Muscle of leg (tissue), 11 donors: Measurements from ENCODE around the gene SCAPER. TPM values are rescaled to one million over a fixed set of nuclear protein-coding genes. Genes with fewer than 3 reads are reported as not detected.

ENCODE experiments used
- DNase-seq: peaks from one replicate; pipeline ENCODE4 v3.0.0; 2013
- H3K27ac ChIP-seq: one replicate; pipeline ENCODE4 v1.5.1; 2013; ENCODE audit warnings: mild to moderate bottlenecking, low read length, control low read depth
- H3K27me3 ChIP-seq: one replicate; pipeline ENCODE4 v1.6.1; 2013; ENCODE audit warnings: low read length; ENCODE audit not compliant: control insufficient read depth, insufficient read depth
- H3K36me3 ChIP-seq: one replicate; pipeline ENCODE4 v1.6.1; 2013; ENCODE audit warnings: low read length; ENCODE audit not compliant: control insufficient read depth, insufficient read depth
- H3K4me1 ChIP-seq: one replicate; pipeline ENCODE4 v1.6.1; 2013; ENCODE audit warnings: low read length; ENCODE audit not compliant: control insufficient read depth, insufficient read depth
- H3K4me3 ChIP-seq: one replicate; pipeline ENCODE4 v1.5.1; 2013; ENCODE audit warnings: low read length, control low read depth
- H3K9me3 ChIP-seq: replicated peaks from 2 replicates; pipeline ENCODE4 v1.6.1; 2013; ENCODE audit warnings: low read depth, low read length; ENCODE audit not compliant: control insufficient read depth
- WGBS: methylation state at CpG from one replicate; pipeline ENCODE4 v1.1.5; 2013; ENCODE audit warnings: missing lambda C conversion rate; ENCODE audit not compliant: insufficient coverage; 5-methylcytosine and 5-hydroxymethylcytosine counted together
- polyA plus RNA-seq, 8 donors: library from polyadenylated mRNA; unstranded; fragments of 120-200 nt; gene quantifications; one replicate each; pipeline versions ENCODE4 v1.2.1 to v1.2.3, GENCODE V29; 2013; ENCODE audit warnings: inconsistent platforms in 1 of 8, low replicate concordance in 1 of 8; ENCODE audit not compliant: insufficient read length in 8 of 8, insufficient read depth in 1 of 8
- total RNA-seq: library from RNA; stranded (reverse); fragments of 120-200 nt; gene quantifications from one replicate; pipeline ENCODE4 v1.2.4, GENCODE V29; 2013

The SCAPER gene
- total and polyA plus RNA-seq, 9 donors, result 61.5 to 83.1 (median 73.5) TPM

GRCh38 chr15:76390571-76390970, 514.6 kb downstream of the SCAPER start:
- DNase-seq, result no peak
- Histone ChIP-seq H3K27me3 (no peaks in the 10 kb centered on the region), H3K9me3 (no peaks in the 10 kb centered on the region), H3K4me1 (no peaks in the 10 kb centered on the region), H3K36me3 (no peaks in the 10 kb centered on the region), H3K27ac (no peak overlapping the region), H3K4me3 (no peak overlapping the region)

- Histone ChIP-seq H3K27me3 (no peaks in the 10 kb centered on the region), H3K4me1 (no peaks in the 10 kb centered on the region), H3K36me3 (no peaks in the 10 kb centered on the region), H3K27ac (no peak overlapping the region), H3K9me3 (no peaks in the 10 kb centered on the region), H3K4me3 (no peak overlapping the region)
- DNase-seq, result no peak
- 100% methylated on average over 1 of the region's 2 CpGs for WGBS
Measured at GRCh38 chr15:76386926-76387325, 518.2 kb downstream of the SCAPER start.

GRCh38 chr15:76386178-76386577, 519.0 kb downstream of the SCAPER start:
- Histone ChIP-seq H3K27ac (no peak overlapping the region), H3K27me3 (no peaks in the 10 kb centered on the region), H3K36me3 (peaks cover 3% of the 10 kb centered on the region), H3K4me1 (no peaks in the 10 kb centered on the region), H3K9me3 (no peaks in the 10 kb centered on the region), H3K4me3 (no peak overlapping the region)
- no peak for DNase-seq
- WGBS, result 100% methylated on average over 1 of the region's 2 CpGs

- Histone ChIP-seq H3K27ac (no peak overlapping the region), H3K4me1 (no peaks in the 10 kb centered on the region), H3K36me3 (peaks cover 4% of the 10 kb centered on the region), H3K27me3 (no peaks in the 10 kb centered on the region), H3K4me3 (no peak overlapping the region), H3K9me3 (no peaks in the 10 kb centered on the region)
- DNase-seq, result no peak
- no CpG with 5 or more reads among the region's 2 CpGs for WGBS
Measured at GRCh38 chr15:76384409-76384808, 520.7 kb downstream of the SCAPER start.

- H3K27me3 ChIP-seq, result no peaks in the 10 kb centered on the region
- WGBS, result no CpG with 5 or more reads among the region's 2 CpGs
- no peak overlapping the region for H3K4me3 ChIP-seq
- H3K27ac ChIP-seq, result no peak overlapping the region
- H3K36me3 ChIP-seq, result peaks cover 4% of the 10 kb centered on the region
- DNase-seq, result no peak
- H3K9me3 ChIP-seq, result no peaks in the 10 kb centered on the region
- H3K4me1 ChIP-seq, result no peaks in the 10 kb centered on the region
Measured at GRCh38 chr15:76382987-76383728, 522.0 kb downstream of the SCAPER start.

- H3K9me3 ChIP-seq, result no peaks in the 10 kb centered on the region
- peaks cover 4% of the 10 kb centered on the region for H3K36me3 ChIP-seq
- no peak overlapping the region for H3K4me3 ChIP-seq
- DNase-seq, result no peak
- 96% methylated on average over 3 of the region's 4 CpGs for WGBS
- no peak overlapping the region for H3K27ac ChIP-seq
- H3K4me1 ChIP-seq, result no peaks in the 10 kb centered on the region
- H3K27me3 ChIP-seq, result no peaks in the 10 kb centered on the region
Measured at GRCh38 chr15:76381366-76381765, 523.8 kb downstream of the SCAPER start.

- H3K27me3 ChIP-seq, result no peaks in the 10 kb centered on the region
- H3K36me3 ChIP-seq, result peaks cover 4% of the 10 kb centered on the region
- no peak for DNase-seq
- H3K4me1 ChIP-seq, result no peaks in the 10 kb centered on the region
- no peak overlapping the region for H3K4me3 ChIP-seq
- WGBS, result no CpG with 5 or more reads among the region's 1 CpG
- no peak overlapping the region for H3K27ac ChIP-seq
- no peaks in the 10 kb centered on the region for H3K9me3 ChIP-seq
Measured at GRCh38 chr15:76380249-76380648, 524.9 kb downstream of the SCAPER start.

GRCh38 chr15:76378691-76379090, 526.4 kb downstream of the SCAPER start:
- no peak overlapping the region for H3K4me3 ChIP-seq
- WGBS, result no CpG with 5 or more reads among the region's 1 CpG
- H3K36me3 ChIP-seq, result peaks cover 6% of the 10 kb centered on the region
- no peaks in the 10 kb centered on the region for H3K27me3 ChIP-seq
- no peak overlapping the region for H3K27ac ChIP-seq
- H3K9me3 ChIP-seq, result no peaks in the 10 kb centered on the region
- no peak for DNase-seq
- H3K4me1 ChIP-seq, result no peaks in the 10 kb centered on the region

- Histone ChIP-seq H3K36me3 (peaks cover 9% of the 10 kb centered on the region), H3K9me3 (no peaks in the 10 kb centered on the region), H3K27me3 (no peaks in the 10 kb centered on the region), H3K4me1 (no peaks in the 10 kb centered on the region), H3K27ac (no peak overlapping the region), H3K4me3 (no peak overlapping the region)
- DNase-seq, result no peak
Measured at GRCh38 chr15:76377751-76378150, 527.4 kb downstream of the SCAPER start.

- Histone ChIP-seq H3K9me3 (no peaks in the 10 kb centered on the region), H3K36me3 (peaks cover 9% of the 10 kb centered on the region), H3K4me3 (no peak overlapping the region), H3K27ac (no peak overlapping the region), H3K4me1 (no peaks in the 10 kb centered on the region), H3K27me3 (no peaks in the 10 kb centered on the region)
- DNase-seq, result no peak
- WGBS, result 100% methylated on average over 1 of the region's 2 CpGs
Measured at GRCh38 chr15:76377217-76377616, 527.9 kb downstream of the SCAPER start.

GRCh38 chr15:76376816-76377215, 528.3 kb downstream of the SCAPER start:
- Histone ChIP-seq H3K9me3 (no peaks in the 10 kb centered on the region), H3K36me3 (peaks cover 9% of the 10 kb centered on the region)
- no peak for DNase-seq

More at GRCh38 chr15:76376816-76377215, 528.3 kb downstream of the SCAPER start:
- H3K27ac ChIP-seq, result no peak overlapping the region
- H3K4me1 ChIP-seq, result no peaks in the 10 kb centered on the region
- H3K4me3 ChIP-seq, result no peak overlapping the region
- no peaks in the 10 kb centered on the region for H3K27me3 ChIP-seq
- 62% methylated on average over 5 of the region's 8 CpGs for WGBS
